HL-60 (cell line): ENCODE data around the gene SLC44A3.

ENCODE experiments used
- DNase-seq, 2 experiments: peaks; one replicate each; pipeline ENCODE4 v3.0.0-alpha.2; 2010 to 2020; ENCODE audit warnings: low read depth in 1 of 2, low spot score in 1 of 2
- H3K27ac ChIP-seq: fragments of 250-450 bp; sonication (Bioruptor Pico); replicated peaks from 2 replicates; pipeline ENCODE4 v1.5.1; 2020; ENCODE audit warnings: mild to moderate bottlenecking, moderate library complexity
- H3K27me3 ChIP-seq: fragments of 250-450 bp; sonication (Bioruptor Pico); 2 replicates; pipeline ENCODE4 v1.5.1; 2021; ENCODE audit warnings: mild to moderate bottlenecking, moderate library complexity; ENCODE audit not compliant: insufficient read depth, poor library complexity, severe bottlenecking
- H3K4me3 ChIP-seq: replicated peaks from 2 replicates; pipeline ENCODE4 v1.5.1; 2011; ENCODE audit warnings: mild to moderate bottlenecking, control low read depth, low read length; ENCODE audit not compliant: insufficient read depth
- CTCF ChIP-seq: IDR thresholded peaks from one replicate; pipeline ENCODE4 v1.5.1; 2011; ENCODE audit warnings: low read length, control low read depth, inconsistent platforms; ENCODE audit not compliant: insufficient read depth
- GABPA ChIP-seq: IDR thresholded peaks from 2 replicates; pipeline ENCODE4 v1.6.1; 2012; ENCODE audit warnings: low read depth
- POLR2AphosphoS5 ChIP-seq: IDR thresholded peaks from 2 replicates; pipeline ENCODE4 v1.6.1; 2012; ENCODE audit warnings: low read depth
- REST ChIP-seq: IDR thresholded peaks from 2 replicates; pipeline ENCODE4 v1.6.1; 2012; ENCODE audit warnings: low read depth; ENCODE audit not compliant: insufficient replicate concordance
- SPI1 ChIP-seq: IDR thresholded peaks from 2 replicates; pipeline ENCODE4 v1.6.1; 2012; ENCODE audit warnings: low read depth, mild to moderate bottlenecking, borderline replicate concordance

The SLC44A3 gene

GRCh38 chr1:94905207-94905606, 85.0 kb downstream of the SLC44A3 start:
- DNase-seq = no peak
- TF ChIP-seq CTCF (no peak), GABPA (no peak), SPI1 (no peak), POLR2AphosphoS5 (no peak), REST (no peak)
- Histone ChIP-seq H3K27ac (no peak overlapping the region), H3K4me3 (no peak overlapping the region), H3K27me3 (peaks cover 4% of the 10 kb centered on the region)

GRCh38 chr1:94906382-94906781, 86.2 kb downstream of the SLC44A3 start:
- no peak for DNase-seq
- H3K27ac ChIP-seq = no peak overlapping the region
- peaks cover 4% of the 10 kb centered on the region for H3K27me3 ChIP-seq
- no peak overlapping the region for H3K4me3 ChIP-seq
- no peak for TF ChIP-seq GABPA
- TF ChIP-seq POLR2AphosphoS5 = no peak
- no peak for TF ChIP-seq CTCF
- TF ChIP-seq REST = no peak
- no peak for TF ChIP-seq SPI1

GRCh38 chr1:94907136-94907535, 87.0 kb downstream of the SLC44A3 start:
- TF ChIP-seq REST = no peak
- DNase-seq = no peak
- Histone ChIP-seq H3K27ac (no peak overlapping the region), H3K4me3 (no peak overlapping the region), H3K27me3 (peaks cover 4% of the 10 kb centered on the region)

- no peak overlapping the region for H3K4me3 ChIP-seq
- H3K27me3 ChIP-seq = peaks cover 8% of the 10 kb centered on the region
- DNase-seq = no peak
- TF ChIP-seq GABPA (no peak), REST (no peak), POLR2AphosphoS5 (no peak), CTCF (no peak), SPI1 (no peak)
- H3K27ac ChIP-seq = no peak overlapping the region
These were observed 88.0 kb downstream of the SLC44A3 start for GRCh38 chr1:94908190-94908589.
